Thymus (tissue), 11 donors: ENCODE measurements around the gene CIITA. TPM values are rescaled to one million over a fixed set of nuclear protein-coding genes. Genes with fewer than 3 reads are reported as not detected.

Experiments
- DNase-seq, 9 donors: peaks; one replicate each; pipeline ENCODE4 v3.0.0-alpha.2; 2013; ENCODE audit warnings: low spot score in 9 of 9, low read depth in 6 of 9, missing footprints in 1 of 9
- H3K27ac ChIP-seq, 2 donors: one replicate each; pipeline ENCODE4 v1.5.1; 2013; ENCODE audit warnings: control low read depth in 1 of 2, low read depth in 1 of 2, low read length in 1 of 2, mild to moderate bottlenecking in 1 of 2, moderate library complexity in 1 of 2
- H3K27me3 ChIP-seq, 2 donors: one replicate each; pipeline ENCODE4 v1.5.1; 2013; ENCODE audit warnings: low read length in 1 of 2; ENCODE audit not compliant: control insufficient read depth in 2 of 2, insufficient read depth in 1 of 2
- H3K36me3 ChIP-seq, 2 donors: one replicate each; pipeline ENCODE4 v1.5.1; 2013; ENCODE audit warnings: low read length in 1 of 2, mild to moderate bottlenecking in 1 of 2, moderate library complexity in 1 of 2; ENCODE audit not compliant: control insufficient read depth in 2 of 2, insufficient read depth in 2 of 2
- H3K4me1 ChIP-seq, 2 donors: one replicate each; pipeline ENCODE4 v1.5.1; 2013; ENCODE audit warnings: low read length in 2 of 2; ENCODE audit not compliant: control insufficient read depth in 2 of 2, insufficient read depth in 2 of 2
- H3K4me3 ChIP-seq, 2 donors: one replicate each; pipeline ENCODE4 v1.5.1; 2013; ENCODE audit warnings: low read length in 2 of 2, control low read depth in 1 of 2, mild to moderate bottlenecking in 1 of 2
- H3K9me3 ChIP-seq, 2 donors: one replicate each; pipeline ENCODE4 v1.5.1; 2013; ENCODE audit warnings: low read length in 1 of 2, mild to moderate bottlenecking in 1 of 2; ENCODE audit not compliant: control insufficient read depth in 2 of 2, insufficient read depth in 1 of 2
- WGBS: extraction: QIAGEN DNeasy Blood & Tissue Kit; methylation state at CpG from one replicate; pipeline ENCODE4 v1.1.7; 2013; 5-methylcytosine and 5-hydroxymethylcytosine counted together
- polyA plus RNA-seq: library from polyadenylated mRNA; stranded (reverse); fragments of 200-250 nt; gene quantifications from one replicate; pipeline ENCODE4 v1.2.3, GENCODE V29; 2013
- total RNA-seq: library from RNA; stranded (reverse); fragments of 120-200 nt; gene quantifications from one replicate; pipeline ENCODE4 v1.2.4, GENCODE V29; 2013
- donor health status: healthy.

The CIITA gene
- total and polyA plus RNA-seq, 2 donors = 16.7 to 32.8 TPM

DNA sequence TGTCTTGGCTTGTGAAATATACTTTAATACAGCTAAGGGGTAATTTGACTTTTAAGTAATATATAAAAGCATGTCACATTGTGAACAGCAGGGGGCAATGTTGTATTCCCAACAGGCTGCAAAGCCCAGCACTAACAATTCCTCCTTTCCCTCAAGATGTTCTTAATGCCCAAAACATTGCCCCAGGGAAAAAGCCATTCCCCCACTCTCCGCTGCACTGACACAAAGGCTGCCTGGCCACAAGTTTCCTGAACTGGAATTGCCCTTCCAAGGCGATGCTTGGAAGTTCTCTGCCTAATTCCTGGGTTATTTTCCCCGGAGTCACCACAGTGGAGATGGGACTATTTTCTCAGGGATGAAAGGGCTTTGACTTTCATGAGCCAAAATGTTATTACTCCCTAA is 94.6 kb downstream of the CIITA start:
- H3K9me3 ChIP-seq = no peaks in the 10 kb centered on the region
- H3K36me3 ChIP-seq = peaks cover 27 to 55% of the 10 kb centered on the region in 2 donors
- no peak overlapping the region for H3K27ac ChIP-seq
- 92% methylated on average over 3 of the region's 3 CpGs for WGBS
- peak in 7 of 9 donors; percentile 49 to 80 (median 73) for DNase-seq
- no peaks in the 10 kb centered on the region for H3K27me3 ChIP-seq
- no peak overlapping the region for H3K4me3 ChIP-seq
- H3K4me1 ChIP-seq = peaks cover 17 to 32% of the 10 kb centered on the region in 2 donors

DNA sequence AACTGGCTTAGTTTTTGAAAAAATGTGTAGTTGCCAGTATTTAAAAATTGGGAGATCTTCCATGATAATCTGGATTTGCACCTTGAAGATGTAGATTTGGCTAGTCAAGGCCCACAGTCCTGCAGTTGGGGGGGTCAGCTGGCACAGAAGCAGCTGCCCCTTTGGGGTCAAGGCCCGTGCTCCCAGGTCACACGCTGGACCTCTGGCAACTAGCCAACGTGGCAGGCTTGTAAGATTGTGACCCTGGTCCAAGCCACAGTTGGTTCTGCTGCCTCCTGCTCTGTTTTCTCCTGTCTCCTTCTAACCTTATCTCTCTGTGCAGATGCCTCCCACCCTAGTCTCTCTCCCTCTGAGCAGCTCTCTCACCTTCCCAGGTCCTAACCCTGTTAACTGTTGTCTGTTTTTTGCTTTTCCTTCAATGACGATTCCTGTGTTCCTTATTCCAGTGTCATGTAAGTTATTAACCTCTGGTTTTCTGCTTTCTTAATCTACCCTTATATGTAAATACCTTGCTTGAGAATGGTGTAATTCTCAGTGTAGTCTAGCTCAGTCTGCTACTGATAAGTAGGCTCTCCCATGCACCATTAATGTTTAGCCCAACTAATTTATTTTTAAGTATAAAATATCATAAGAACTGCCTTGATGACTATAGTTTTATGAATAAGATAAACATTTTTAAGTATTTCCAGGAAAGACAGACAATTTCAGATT is 95.3 kb downstream of the CIITA start:
- Histone ChIP-seq H3K9me3 (no peaks in the 10 kb centered on the region), H3K27me3 (no peaks in the 10 kb centered on the region), H3K4me1 (peaks cover 17 to 39% of the 10 kb centered on the region in 2 donors), H3K4me3 (no peak overlapping the region), H3K36me3 (peaks cover 34 to 48% of the 10 kb centered on the region in 2 donors), H3K27ac (no peak overlapping the region)
- 81% methylated on average over 4 of the region's 4 CpGs for WGBS
- DNase-seq = peak in 1 of 9 donors; percentile 44

DNA sequence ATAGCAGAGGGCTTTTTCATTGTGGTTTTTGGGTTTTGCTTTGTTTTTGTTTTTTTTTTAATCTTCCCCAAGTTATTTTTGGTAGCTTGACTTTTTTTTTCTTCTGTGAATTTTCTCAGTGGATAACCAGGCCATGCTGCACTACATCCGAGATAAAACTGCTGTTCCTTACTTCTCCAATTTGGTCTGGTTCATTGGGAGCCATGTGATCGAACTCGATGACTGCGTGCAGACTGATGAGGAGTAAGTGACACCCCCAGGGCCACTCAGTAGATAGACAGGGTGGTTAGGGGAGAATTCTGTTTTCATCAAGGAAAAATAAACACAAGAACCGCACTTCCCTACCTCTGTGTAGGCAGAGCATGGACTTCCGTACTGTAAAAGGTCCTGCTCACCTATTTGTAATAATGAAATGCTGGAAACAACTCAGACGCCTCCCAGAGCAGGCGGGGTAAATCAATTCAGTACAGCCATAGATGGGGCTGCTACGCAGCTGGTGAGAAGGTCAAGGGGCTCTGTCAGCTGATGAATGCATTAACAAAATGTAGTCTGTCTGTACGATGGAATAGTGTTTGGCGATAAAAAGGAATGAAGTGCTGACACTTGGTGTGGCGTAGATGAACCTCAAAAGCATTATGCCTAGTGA is 95.9 kb downstream of the CIITA start:
- Histone ChIP-seq H3K9me3 (no peaks in the 10 kb centered on the region), H3K4me1 (peaks cover 17 to 41% of the 10 kb centered on the region in 2 donors), H3K4me3 (no peak overlapping the region), H3K27me3 (no peaks in the 10 kb centered on the region), H3K27ac (no peak overlapping the region), H3K36me3 (peaks cover 36 to 51% of the 10 kb centered on the region in 2 donors)
- WGBS = 88% methylated on average over 12 of the region's 12 CpGs
- peak in 1 of 9 donors; percentile 30 for DNase-seq

DNA sequence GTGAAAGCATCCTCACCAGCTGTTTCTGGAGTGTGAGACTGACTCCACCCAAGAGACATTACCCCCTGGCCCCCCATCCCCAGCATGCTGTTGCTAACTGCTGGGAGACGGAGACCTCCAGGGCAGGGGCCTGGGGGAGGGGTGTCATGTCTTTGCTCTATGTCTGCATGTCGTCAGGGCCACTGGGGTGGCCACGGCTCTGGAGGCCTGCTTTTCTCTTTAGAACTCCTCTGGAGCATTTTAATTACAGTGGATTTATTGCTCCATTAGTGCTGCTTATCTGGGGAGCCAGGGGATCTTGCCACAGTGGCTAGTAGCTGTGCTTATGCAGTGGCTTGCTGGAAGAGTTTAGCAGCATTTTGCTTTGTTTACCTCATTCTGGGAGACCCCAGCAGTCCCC is 99.6 kb downstream of the CIITA start:
- Histone ChIP-seq H3K27me3 (no peaks in the 10 kb centered on the region), H3K4me3 (no peak overlapping the region), H3K9me3 (no peaks in the 10 kb centered on the region), H3K27ac (no peak overlapping the region), H3K36me3 (peaks cover 39 to 57% of the 10 kb centered on the region in 2 donors), H3K4me1 (peaks cover 17 to 51% of the 10 kb centered on the region in 2 donors)
- 98% methylated on average over 3 of the region's 3 CpGs for WGBS
- peak in 2 of 9 donors; percentile 32 to 62 for DNase-seq

DNA sequence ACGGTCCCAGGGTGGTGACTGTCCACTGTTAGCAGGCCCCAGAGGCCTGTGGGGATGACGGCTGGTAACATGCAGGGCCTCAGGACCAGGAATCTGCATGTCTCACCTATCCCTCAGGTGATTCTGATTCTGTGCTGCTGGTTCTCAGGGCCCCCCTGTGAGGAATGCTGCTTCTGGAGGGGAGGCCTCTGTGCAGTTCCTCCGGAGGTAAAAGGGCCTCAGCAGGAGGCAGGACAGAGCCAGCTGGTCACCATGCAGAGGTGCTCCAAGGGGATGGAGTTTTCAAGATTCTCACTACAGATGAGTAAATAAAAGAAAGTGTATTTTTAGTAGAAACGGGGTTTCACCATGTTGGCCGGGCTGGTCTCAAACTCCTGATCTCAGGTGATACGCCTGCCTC is 101.1 kb downstream of the CIITA start:
- WGBS = 98% methylated on average over 6 of the region's 6 CpGs
- Histone ChIP-seq H3K4me3 (no peak overlapping the region), H3K36me3 (peaks cover 51 to 60% of the 10 kb centered on the region in 2 donors), H3K27ac (no peak overlapping the region), H3K4me1 (peaks cover 8 to 51% of the 10 kb centered on the region in 2 donors), H3K9me3 (no peaks in the 10 kb centered on the region), H3K27me3 (no peaks in the 10 kb centered on the region)
- no peak for DNase-seq

DNA sequence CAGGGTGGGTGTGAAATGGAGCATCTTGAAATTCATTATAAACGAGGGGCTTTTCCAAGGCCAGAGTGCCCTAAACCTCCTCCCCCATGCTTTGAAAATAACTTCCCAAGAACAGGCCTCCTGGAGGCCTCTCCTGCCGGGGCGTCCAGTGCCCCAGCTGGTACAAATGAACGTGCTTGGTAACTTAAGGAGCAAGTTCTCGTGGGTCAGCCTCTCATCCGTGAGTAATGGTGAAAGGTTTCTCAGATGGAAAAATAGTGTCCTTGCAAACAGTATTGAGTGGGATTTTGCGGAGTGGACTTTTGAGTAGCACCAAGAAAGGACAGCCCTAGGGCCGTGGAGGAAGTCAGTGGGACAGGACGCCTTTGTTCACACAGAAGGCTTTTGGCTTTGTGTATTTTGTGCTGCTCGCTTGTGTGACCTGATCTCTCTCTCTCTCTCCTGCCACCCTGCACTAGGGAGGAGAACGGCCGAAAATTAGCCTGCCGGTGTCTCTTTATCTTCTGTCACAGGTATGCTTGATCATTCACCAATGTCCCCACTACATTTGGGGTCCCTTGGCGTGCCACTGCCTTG is 102.0 kb downstream of the CIITA start:
- no peak for DNase-seq
- Histone ChIP-seq H3K9me3 (no peaks in the 10 kb centered on the region), H3K4me3 (no peak overlapping the region), H3K27me3 (no peaks in the 10 kb centered on the region), H3K4me1 (peaks cover 10 to 54% of the 10 kb centered on the region in 2 donors), H3K36me3 (peaks cover 49 to 61% of the 10 kb centered on the region in 2 donors), H3K27ac (no peak overlapping the region)
- 98% methylated on average over 14 of the region's 14 CpGs for WGBS

DNA sequence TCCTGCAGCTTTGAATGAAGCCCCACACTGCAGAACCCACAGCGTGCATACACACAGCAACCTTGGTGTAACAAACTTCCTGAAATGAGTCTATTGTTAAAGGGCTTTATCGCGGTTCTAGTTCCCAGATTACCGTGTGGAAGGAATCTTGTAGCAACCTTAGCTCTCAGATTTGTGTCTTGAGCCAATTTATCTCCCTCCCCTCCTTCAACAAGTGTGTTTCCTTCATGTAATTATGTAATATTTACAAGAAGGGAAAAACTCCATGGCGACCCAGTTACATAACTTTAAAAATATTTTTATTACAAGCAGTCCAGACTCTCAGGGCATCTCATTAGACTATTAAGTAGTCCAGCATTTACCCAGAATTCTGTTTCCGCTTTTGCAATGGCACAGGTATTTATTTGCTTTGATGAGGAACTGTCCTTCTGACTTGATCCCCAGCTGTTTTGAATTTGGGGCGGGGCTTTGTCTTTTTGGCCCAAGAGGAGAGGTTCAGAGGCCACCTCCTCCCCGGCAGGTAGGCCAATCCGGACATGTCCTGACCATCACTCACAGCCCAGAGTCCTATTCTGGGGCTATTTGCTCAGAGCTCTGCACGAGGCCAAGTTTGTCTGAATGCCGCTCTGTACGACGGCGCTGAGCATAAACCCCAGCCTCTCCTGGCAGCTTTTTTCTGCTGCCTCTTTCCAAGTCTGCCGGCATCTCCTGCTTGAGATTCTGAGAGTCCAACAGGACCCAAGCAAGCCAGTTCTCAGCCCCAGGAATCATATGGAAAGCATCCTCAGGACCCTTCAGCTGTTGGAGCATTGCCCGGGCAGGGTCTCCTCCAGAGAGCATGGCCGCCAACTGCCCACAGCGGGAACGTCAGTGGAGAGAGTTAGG is 103.0 kb downstream of the CIITA start:
- 93% methylated on average over 19 of the region's 19 CpGs for WGBS
- no peak for DNase-seq

DNA sequence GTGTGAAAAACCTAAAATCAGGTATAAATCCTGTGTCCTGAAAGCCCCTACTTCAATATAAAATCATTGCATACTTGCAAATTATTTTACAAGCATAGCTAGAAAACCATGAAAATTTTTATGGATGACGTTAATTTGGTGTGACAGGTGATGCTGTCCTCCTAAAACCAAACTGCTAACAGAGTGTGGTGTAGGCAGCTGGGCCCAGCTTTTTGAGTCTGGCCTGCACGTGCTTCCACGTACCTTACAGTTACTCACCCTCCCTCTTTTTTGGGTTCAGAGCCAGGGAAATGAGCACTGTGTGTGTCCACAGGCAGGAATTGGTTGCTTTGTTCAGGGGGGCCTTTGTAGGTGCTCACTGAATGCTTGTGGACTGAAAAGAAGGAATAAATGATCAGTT is 103.8 kb downstream of the CIITA start:
- peaks cover 16 to 66% of the 10 kb centered on the region in 2 donors for H3K4me1 ChIP-seq
- no peaks in the 10 kb centered on the region for H3K27me3 ChIP-seq
- 95% methylated on average over 3 of the region's 3 CpGs for WGBS
- H3K9me3 ChIP-seq = no peaks in the 10 kb centered on the region
- no peak overlapping the region for H3K27ac ChIP-seq
- peaks cover 51 to 55% of the 10 kb centered on the region in 2 donors for H3K36me3 ChIP-seq
- DNase-seq = no peak
- H3K4me3 ChIP-seq = no peak overlapping the region

More for the DNA sequence above, 103.0 kb downstream of the CIITA start:
- Histone ChIP-seq H3K9me3 (no peaks in the 10 kb centered on the region), H3K36me3 (peaks cover 51 to 58% of the 10 kb centered on the region in 2 donors), H3K4me1 (peaks cover 16 to 61% of the 10 kb centered on the region in 2 donors), H3K27ac (peak overlapping the region; percentile 64 to 69), H3K4me3 (no peak overlapping the region), H3K27me3 (no peaks in the 10 kb centered on the region)
